Measurements from ENCODE around the gene NFIB.

DNA sequence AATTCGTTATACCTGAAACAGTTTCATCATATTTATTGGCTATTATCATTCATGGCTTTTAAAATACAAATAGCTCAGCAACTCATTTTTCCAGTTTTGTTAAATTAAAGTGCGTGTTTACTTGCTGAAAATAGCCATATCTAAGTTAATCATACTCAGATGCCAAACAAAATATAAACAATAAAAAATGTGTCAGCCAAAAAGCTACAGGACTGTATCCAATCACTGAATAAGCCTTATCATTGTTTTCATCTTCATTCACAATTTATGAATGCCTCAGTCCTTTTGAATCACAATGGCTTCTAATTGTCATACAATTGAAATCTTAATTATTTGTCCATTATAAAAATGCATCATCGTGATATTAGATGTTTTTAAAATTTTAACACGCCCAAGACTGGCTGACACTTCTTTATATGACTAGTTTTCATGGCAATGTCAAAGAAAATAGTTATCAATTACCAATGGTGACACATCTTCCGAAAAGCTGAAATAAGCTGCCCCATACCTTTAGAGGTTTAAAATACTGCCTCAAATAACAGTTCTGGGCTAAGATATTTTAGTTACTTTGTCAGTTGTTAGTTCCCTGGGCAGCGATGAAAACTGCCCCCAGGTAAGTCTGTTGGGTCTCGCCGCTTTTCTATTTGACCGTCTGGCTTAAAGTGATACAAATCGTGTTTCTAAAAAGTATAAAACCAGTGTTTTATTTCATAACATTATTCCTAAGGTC is 1.8 kb downstream of the NFIB start:
- TF ChIP-seq JUN (IDR thresholded peaks at IDR 0.05) (no peak), CTCF (IDR thresholded peaks at IDR 0.05) (no peak), POLR2A (IDR thresholded peaks at IDR 0.05; ENCODE audit: low read length) (no peak), ESRRA (IDR thresholded peaks at IDR 0.05; ENCODE audit: borderline replicate concordance, low read length) (no peak), BHLHE40 (IDR thresholded peaks at IDR 0.05; ENCODE audit: low read depth, low read length) (no peak), MYC (IDR thresholded peaks at IDR 0.05; ENCODE audit: borderline replicate concordance, low read length) (no peak), TP53 (CRISPR knock-in tag; IDR thresholded peaks at IDR 0.05) (no peak), POLR2AphosphoS2 (conservative IDR thresholded peaks at IDR 0.05; ENCODE audit: low read length) (no peak), CHD2 (IDR thresholded peaks at IDR 0.05; ENCODE audit: low read length, partially characterized antibody) (no peak), EHMT2 (IDR thresholded peaks at IDR 0.05; ENCODE audit: low read depth) (no peak), CEBPB (IDR thresholded peaks at IDR 0.05) (no peak)
- TF ChIP-seq, protein P1, sequence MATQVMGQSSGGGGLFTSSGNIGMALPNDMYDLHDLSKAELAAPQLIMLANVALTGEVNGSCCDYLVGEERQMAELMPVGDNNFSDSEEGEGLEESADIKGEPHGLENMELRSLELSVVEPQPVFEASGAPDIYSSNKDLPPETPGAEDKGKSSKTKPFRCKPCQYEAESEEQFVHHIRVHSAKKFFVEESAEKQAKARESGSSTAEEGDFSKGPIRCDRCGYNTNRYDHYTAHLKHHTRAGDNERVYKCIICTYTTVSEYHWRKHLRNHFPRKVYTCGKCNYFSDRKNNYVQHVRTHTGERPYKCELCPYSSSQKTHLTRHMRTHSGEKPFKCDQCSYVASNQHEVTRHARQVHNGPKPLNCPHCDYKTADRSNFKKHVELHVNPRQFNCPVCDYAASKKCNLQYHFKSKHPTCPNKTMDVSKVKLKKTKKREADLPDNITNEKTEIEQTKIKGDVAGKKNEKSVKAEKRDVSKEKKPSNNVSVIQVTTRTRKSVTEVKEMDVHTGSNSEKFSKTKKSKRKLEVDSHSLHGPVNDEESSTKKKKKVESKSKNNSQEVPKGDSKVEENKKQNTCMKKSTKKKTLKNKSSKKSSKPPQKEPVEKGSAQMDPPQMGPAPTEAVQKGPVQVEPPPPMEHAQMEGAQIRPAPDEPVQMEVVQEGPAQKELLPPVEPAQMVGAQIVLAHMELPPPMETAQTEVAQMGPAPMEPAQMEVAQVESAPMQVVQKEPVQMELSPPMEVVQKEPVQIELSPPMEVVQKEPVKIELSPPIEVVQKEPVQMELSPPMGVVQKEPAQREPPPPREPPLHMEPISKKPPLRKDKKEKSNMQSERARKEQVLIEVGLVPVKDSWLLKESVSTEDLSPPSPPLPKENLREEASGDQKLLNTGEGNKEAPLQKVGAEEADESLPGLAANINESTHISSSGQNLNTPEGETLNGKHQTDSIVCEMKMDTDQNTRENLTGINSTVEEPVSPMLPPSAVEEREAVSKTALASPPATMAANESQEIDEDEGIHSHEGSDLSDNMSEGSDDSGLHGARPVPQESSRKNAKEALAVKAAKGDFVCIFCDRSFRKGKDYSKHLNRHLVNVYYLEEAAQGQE (IDR thresholded peaks at IDR 0.05): no peak
- TF ChIP-seq, protein P2, sequence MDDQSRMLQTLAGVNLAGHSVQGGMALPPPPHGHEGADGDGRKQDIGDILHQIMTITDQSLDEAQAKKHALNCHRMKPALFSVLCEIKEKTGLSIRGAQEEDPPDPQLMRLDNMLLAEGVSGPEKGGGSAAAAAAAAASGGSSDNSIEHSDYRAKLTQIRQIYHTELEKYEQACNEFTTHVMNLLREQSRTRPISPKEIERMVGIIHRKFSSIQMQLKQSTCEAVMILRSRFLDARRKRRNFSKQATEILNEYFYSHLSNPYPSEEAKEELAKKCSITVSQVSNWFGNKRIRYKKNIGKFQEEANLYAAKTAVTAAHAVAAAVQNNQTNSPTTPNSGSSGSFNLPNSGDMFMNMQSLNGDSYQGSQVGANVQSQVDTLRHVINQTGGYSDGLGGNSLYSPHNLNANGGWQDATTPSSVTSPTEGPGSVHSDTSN (IDR thresholded peaks at IDR 0.05): no peak

Measured in A549 (cell line).